Measurements from ENCODE around the gene IL17RB.

The IL17RB gene

GRCh38 chr3:53863145-53863544, 16.8 kb downstream of the IL17RB start:
- no peak for DNase-seq (ENCODE audit: low spot score)

- DNase-seq (ENCODE audit: low spot score), result no peak
These were observed 19.5 kb downstream of the IL17RB start for GRCh38 chr3:53865732-53866499.

GRCh38 chr3:53880396-53881345, 34.3 kb downstream of the IL17RB start:
- DNase-seq (ENCODE audit: low spot score), result no peak

GRCh38 chr3:53881691-53882593, 35.6 kb downstream of the IL17RB start, which contains the start of gene ACTR8:
Gene ACTR8 (minus strand): TSS chr3:53882152. CDS start chr3:53882101, 51 bp downstream.
- peak; percentile 73 for DNase-seq (ENCODE audit: low spot score)

- no peak for DNase-seq (ENCODE audit: low spot score)
These were observed 36.6 kb downstream of the IL17RB start for GRCh38 chr3:53883008-53883407.

- DNase-seq (ENCODE audit: low spot score), result no peak
These were observed 38.3 kb downstream of the IL17RB start for GRCh38 chr3:53884623-53885022.

- DNase-seq (ENCODE audit: low spot score), result no peak
These were observed 38.9 kb downstream of the IL17RB start for GRCh38 chr3:53885239-53885638.

GRCh38 chr3:53887446-53887845, 41.1 kb downstream of the IL17RB start:
- no peak for DNase-seq (ENCODE audit: low spot score)

- DNase-seq (ENCODE audit: low spot score), result peak; percentile 37
These were observed 41.9 kb downstream of the IL17RB start for GRCh38 chr3:53888232-53888631.

- peak; percentile 68 for DNase-seq (ENCODE audit: low spot score)
These were observed 44.5 kb downstream of the IL17RB start for GRCh38 chr3:53890726-53891475.

- peak; percentile 99 for DNase-seq (ENCODE audit: low spot score)
These were observed 45.3 kb downstream of the IL17RB start, which contains the start of gene SELENOK for GRCh38 chr3:53891497-53892285. Gene SELENOK (minus strand): TSS chr3:53891859.

- DNase-seq (ENCODE audit: low spot score), result no peak
These were observed 45.9 kb downstream of the IL17RB start for GRCh38 chr3:53892286-53892637.

- DNase-seq (ENCODE audit: low spot score), result no peak
These were observed 53.4 kb downstream of the IL17RB start for GRCh38 chr3:53899750-53900149.

- no peak for DNase-seq (ENCODE audit: low spot score)
These were observed 54.4 kb downstream of the IL17RB start for GRCh38 chr3:53900666-53901331.

- no peak for DNase-seq (ENCODE audit: low spot score)
These were observed 55.7 kb downstream of the IL17RB start for GRCh38 chr3:53902067-53902466.

- no peak for DNase-seq (ENCODE audit: low spot score)
These were observed 56.3 kb downstream of the IL17RB start for GRCh38 chr3:53902711-53903110.

GRCh38 chr3:53913401-53913800, 67.0 kb downstream of the IL17RB start:
- no peak for DNase-seq (ENCODE audit: low spot score)

Data from hematopoietic multipotent progenitor cell treated with erythropoietin and hydrocortisone succinate and interleukin-3 and kit ligand, for 15 days (in vitro differentiated cells).